SW 1271 (cell line): ENCODE measurements around the gene ZFP62.
"Not testable (repeated sequence)": the region's sequence is repeated elsewhere in the genome, so short reads cannot be mapped to it uniquely, and the experiment has no call there.

Source experiments
- DNase-seq, 2 experiments: peaks; one replicate each; lab custom pipeline; 2025; lab: John Stamatoyannopoulos, UW

The ZFP62 gene

GRCh38 chr5:180860887-180861822, at the start of gene ZFP62:
Gene ZFP62, minus strand, starts transcription at chr5:180861276. Its CDS starts 57 bp downstream, at chr5:180861219.
- DNase-seq = peak; percentile 76 to 87

- DNase-seq = no peak
These were observed 49.7 kb upstream of the ZFP62 start for GRCh38 chr5:180910735-180911134.

GRCh38 chr5:180910182-180910581, 49.1 kb upstream of the ZFP62 start:
- DNase-seq = no peak

- DNase-seq = no peak
These were observed 48.7 kb upstream of the ZFP62 start for GRCh38 chr5:180909782-180910181.

GRCh38 chr5:180908998-180909731, 48.1 kb upstream of the ZFP62 start:
- no peak for DNase-seq

- DNase-seq = no peak
These were observed 47.3 kb upstream of the ZFP62 start for GRCh38 chr5:180908400-180908799.

- no peak for DNase-seq
These were observed 40.4 kb upstream of the ZFP62 start for GRCh38 chr5:180901319-180902009.

GRCh38 chr5:180900178-180900577, 39.1 kb upstream of the ZFP62 start:
- no peak for DNase-seq

GRCh38 chr5:180898621-180899246, 37.7 kb upstream of the ZFP62 start, which contains the start of gene BTNL8:
Gene BTNL8, plus strand, starts transcription at chr5:180899159. Its CDS starts 152 bp downstream, at chr5:180899311.
- DNase-seq = no peak

GRCh38 chr5:180895330-180895729, 34.3 kb upstream of the ZFP62 start:
- not testable (repeated sequence) for DNase-seq

GRCh38 chr5:180889381-180889780, 28.3 kb upstream of the ZFP62 start:
- no peak for DNase-seq

GRCh38 chr5:180885845-180886529, 24.9 kb upstream of the ZFP62 start:
- DNase-seq = not testable (repeated sequence)

- DNase-seq = no peak
These were observed 14.9 kb upstream of the ZFP62 start for GRCh38 chr5:180875860-180876426.

- no peak for DNase-seq
These were observed 13.9 kb upstream of the ZFP62 start for GRCh38 chr5:180874804-180875582.

GRCh38 chr5:180873615-180874520, 12.8 kb upstream of the ZFP62 start:
- DNase-seq = no peak

GRCh38 chr5:180872419-180872818, 11.3 kb upstream of the ZFP62 start:
- no peak for DNase-seq

- DNase-seq = no peak
These were observed 9.4 kb upstream of the ZFP62 start for GRCh38 chr5:180870276-180871068.

GRCh38 chr5:180869587-180869986, 8.5 kb upstream of the ZFP62 start:
- DNase-seq = no peak
